HG02623 (cell line): ENCODE data around the gene LHX4.

ENCODE experiments used
- ATAC-seq: cut with Tn5 transposase; IDR thresholded peaks from one replicate; pipeline ENCODE4 v1.9.1; 2021; ENCODE audit warnings: moderate library complexity; ENCODE audit not compliant: unreplicated experiment

The LHX4 gene

GRCh38 chr1:180294711-180295110 lies 64.6 kb downstream of the LHX4 start:
- ATAC-seq: no peak

- no peak for ATAC-seq
Measured at GRCh38 chr1:180295999-180296398, 65.9 kb downstream of the LHX4 start.

- no peak for ATAC-seq
Measured at GRCh38 chr1:180299479-180300221, 69.6 kb downstream of the LHX4 start.

- no peak for ATAC-seq
Measured at GRCh38 chr1:180301135-180301742, 71.2 kb downstream of the LHX4 start.

GRCh38 chr1:180309338-180309737 lies 79.3 kb downstream of the LHX4 start:
- ATAC-seq: no peak

GRCh38 chr1:180310095-180310494 lies 80.0 kb downstream of the LHX4 start:
- no peak for ATAC-seq

GRCh38 chr1:180311011-180311730 lies 81.1 kb downstream of the LHX4 start:
- ATAC-seq: no peak

- no peak for ATAC-seq
Measured at GRCh38 chr1:180312926-180313325, 82.9 kb downstream of the LHX4 start.

GRCh38 chr1:180327089-180327488 lies 97.0 kb downstream of the LHX4 start:
- no peak for ATAC-seq
